Caco-2 (cell line): Measurements from ENCODE around the gene TCL1A. TPM values are rescaled to one million over a fixed set of nuclear protein-coding genes. Genes with fewer than 3 reads are reported as not detected.

ENCODE experiments used
- BruUV-seq: library from RNA; stranded (reverse); fragments of 400-500 nt; replicated peaks from 2 replicates; lab custom pipeline; 2021; lab: Mats Ljungman, UMichigan
- CTCF ChIA-PET: fragments of 300-600 bp; sonication (Branson Sonifier 250); formaldehyde crosslinking; loops from one replicate; lab custom pipeline; 2022; ENCODE audit warnings: antibody characterized with exemption; lab: Charles Lee
- POLR2A ChIA-PET: fragments of 300-600 bp; sonication (Branson Sonifier 250); formaldehyde crosslinking; loops from one replicate; lab custom pipeline; 2022; ENCODE audit warnings: antibody characterized with exemption; lab: Charles Lee
- DNase-seq, 2 experiments: peaks; one replicate each; pipeline versions ENCODE4 v3.0.0 to v3.0.0-alpha.2; 2020 to 2022
- H3K27me3 ChIP-seq: replicated peaks from 2 replicates; pipeline ENCODE4 v1.6.0; 2011; ENCODE audit warnings: low read length; ENCODE audit not compliant: control insufficient read depth, insufficient read depth
- H3K36me3 ChIP-seq: 2 replicates; pipeline ENCODE4 v1.5.1; 2011; ENCODE audit warnings: low read length; ENCODE audit not compliant: control insufficient read depth, insufficient read depth
- H3K4me1 ChIP-seq: fragments of 250-450 bp; sonication (Bioruptor Pico); 2 replicates; pipeline ENCODE4 v1.5.1; 2020; ENCODE audit warnings: mild to moderate bottlenecking
- H3K4me3 ChIP-seq: 2 replicates; pipeline ENCODE4 v1.5.1; 2011; ENCODE audit warnings: low read depth, mild to moderate bottlenecking, control low read depth, low read length
- H3K9me3 ChIP-seq: fragments of 250-450 bp; sonication (Bioruptor Pico); 2 replicates; pipeline ENCODE4 v1.5.1; 2020; ENCODE audit warnings: mild to moderate bottlenecking, moderate library complexity
- H3K27ac Mint-ChIP-seq: one replicate; pipeline ENCODE4 v1.8.0; 2022; ENCODE audit warnings: mixed read lengths; ENCODE audit not compliant: unreplicated experiment
- H3K27me3 Mint-ChIP-seq: one replicate; pipeline ENCODE4 v1.8.0; 2022; ENCODE audit warnings: mixed read lengths; ENCODE audit not compliant: insufficient read depth, unreplicated experiment
- H3K36me3 Mint-ChIP-seq: one replicate; pipeline ENCODE4 v1.8.0; 2022; ENCODE audit warnings: mild to moderate bottlenecking, mixed read lengths; ENCODE audit not compliant: insufficient read depth, unreplicated experiment
- H3K4me1 Mint-ChIP-seq: one replicate; pipeline ENCODE4 v1.8.0; 2022; ENCODE audit warnings: low read depth, mixed read lengths; ENCODE audit not compliant: unreplicated experiment
- H3K4me3 Mint-ChIP-seq: one replicate; pipeline ENCODE4 v1.8.0; 2022; ENCODE audit warnings: mild to moderate bottlenecking, moderate library complexity, mixed read lengths; ENCODE audit not compliant: unreplicated experiment
- H3K9me3 Mint-ChIP-seq: one replicate; pipeline ENCODE4 v1.8.0; 2022; ENCODE audit warnings: mixed read lengths; ENCODE audit not compliant: unreplicated experiment
- intact Hi-C: fragments of 100-400 bp; cut with micrococcal nuclease; formaldehyde crosslinking; loops from one replicate; pipeline ENCODE4 v1.10.0; 2022; ENCODE audit not compliant: unreplicated experiment
- total RNA-seq: library from RNA; stranded (reverse); gene quantifications from 2 replicates; pipeline ENCODE4 v1.2.3, GENCODE V29; 2022
- TF ChIP-seq, protein P1 (sequence below), 2 experiments: fragments of 200-600 bp in 1 of 2; IDR thresholded peaks; 1 replicate in 1 of 2; 2 replicates in 1 of 2; pipeline versions ENCODE4 v1.5.1 to v1.8.0; 2011 to 2022; ENCODE audit warnings: antibody characterized with exemption in 1 of 2, control low read depth in 1 of 2, inconsistent platforms in 1 of 2, low read depth in 1 of 2, low read length in 1 of 2, mild to moderate bottlenecking in 1 of 2, moderate library complexity in 1 of 2; ENCODE audit not compliant: insufficient read depth in 1 of 2, severe bottlenecking in 1 of 2, unreplicated experiment in 1 of 2

TCL1A gene
- total RNA-seq, 1 experiment from 2014 or later: not detected

- Histone ChIP-seq H3K4me1 (no peaks in the 10 kb centered on the region), H3K9me3 (no peaks in the 10 kb centered on the region), H3K36me3 (no peaks in the 10 kb centered on the region), H3K27me3 (no peaks in the 10 kb centered on the region; the same call in none of the 2 replicates), H3K4me3 (no peak overlapping the region)
- H3K4me3 Mint-ChIP-seq: no peak overlapping the region
- H3K9me3 Mint-ChIP-seq: no peaks in the 10 kb centered on the region
- BruUV-seq: no TSS peak
- POLR2A ChIA-PET: no interaction called here
- no peak for DNase-seq
- no peak overlapping the region for H3K27ac Mint-ChIP-seq
- H3K27me3 Mint-ChIP-seq: peaks cover 27% of the 10 kb centered on the region
- TF ChIP-seq, protein P1, sequence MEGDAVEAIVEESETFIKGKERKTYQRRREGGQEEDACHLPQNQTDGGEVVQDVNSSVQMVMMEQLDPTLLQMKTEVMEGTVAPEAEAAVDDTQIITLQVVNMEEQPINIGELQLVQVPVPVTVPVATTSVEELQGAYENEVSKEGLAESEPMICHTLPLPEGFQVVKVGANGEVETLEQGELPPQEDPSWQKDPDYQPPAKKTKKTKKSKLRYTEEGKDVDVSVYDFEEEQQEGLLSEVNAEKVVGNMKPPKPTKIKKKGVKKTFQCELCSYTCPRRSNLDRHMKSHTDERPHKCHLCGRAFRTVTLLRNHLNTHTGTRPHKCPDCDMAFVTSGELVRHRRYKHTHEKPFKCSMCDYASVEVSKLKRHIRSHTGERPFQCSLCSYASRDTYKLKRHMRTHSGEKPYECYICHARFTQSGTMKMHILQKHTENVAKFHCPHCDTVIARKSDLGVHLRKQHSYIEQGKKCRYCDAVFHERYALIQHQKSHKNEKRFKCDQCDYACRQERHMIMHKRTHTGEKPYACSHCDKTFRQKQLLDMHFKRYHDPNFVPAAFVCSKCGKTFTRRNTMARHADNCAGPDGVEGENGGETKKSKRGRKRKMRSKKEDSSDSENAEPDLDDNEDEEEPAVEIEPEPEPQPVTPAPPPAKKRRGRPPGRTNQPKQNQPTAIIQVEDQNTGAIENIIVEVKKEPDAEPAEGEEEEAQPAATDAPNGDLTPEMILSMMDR (IDR thresholded peaks at IDR 0.05; ENCODE audit: insufficient read depth in 1 of 2, low read depth in 1 of 2, low read length in 1 of 2, severe bottlenecking in 1 of 2, unreplicated experiment in 1 of 2): no peak
- intact Hi-C loops: no loop called here
- H3K36me3 Mint-ChIP-seq: no peaks in the 10 kb centered on the region
- CTCF ChIA-PET: no interaction called here
- no peaks in the 10 kb centered on the region for H3K4me1 Mint-ChIP-seq
Measured at GRCh38 chr14:95698287-95698686, 15.6 kb downstream of the TCL1A start.

GRCh38 chr14:95697764-95698163 lies 16.2 kb downstream of the TCL1A start:
- no peaks in the 10 kb centered on the region for H3K4me1 ChIP-seq
- POLR2A ChIA-PET: no interaction called here
- DNase-seq: no peak
- no peaks in the 10 kb centered on the region for H3K9me3 ChIP-seq
- intact Hi-C loops: no loop called here
- BruUV-seq: no TSS peak
- Mint-ChIP-seq H3K27ac (no peak overlapping the region), H3K27me3 (peaks cover 25% of the 10 kb centered on the region), H3K36me3 (no peaks in the 10 kb centered on the region), H3K4me1 (no peaks in the 10 kb centered on the region), H3K9me3 (no peaks in the 10 kb centered on the region), H3K4me3 (no peak overlapping the region)
- CTCF ChIA-PET: no interaction called here
- no peaks in the 10 kb centered on the region; the same call in none of the 2 replicates for H3K27me3 ChIP-seq
- no peak overlapping the region for H3K4me3 ChIP-seq
- TF ChIP-seq, protein P1 (IDR thresholded peaks at IDR 0.05; ENCODE audit: insufficient read depth in 1 of 2, low read depth in 1 of 2, low read length in 1 of 2, severe bottlenecking in 1 of 2, unreplicated experiment in 1 of 2): no peak
- H3K36me3 ChIP-seq: no peaks in the 10 kb centered on the region

GRCh38 chr14:95696741-95697140 lies 17.2 kb downstream of the TCL1A start:
- TF ChIP-seq, protein P1 (IDR thresholded peaks at IDR 0.05; ENCODE audit: insufficient read depth in 1 of 2, low read depth in 1 of 2, low read length in 1 of 2, severe bottlenecking in 1 of 2, unreplicated experiment in 1 of 2): no peak
- Histone ChIP-seq H3K9me3 (no peaks in the 10 kb centered on the region), H3K4me1 (no peaks in the 10 kb centered on the region), H3K36me3 (no peaks in the 10 kb centered on the region), H3K27me3 (no peaks in the 10 kb centered on the region; the same call in none of the 2 replicates), H3K4me3 (no peak overlapping the region)
- DNase-seq: no peak
- Mint-ChIP-seq H3K36me3 (no peaks in the 10 kb centered on the region), H3K4me3 (no peak overlapping the region), H3K27ac (no peak overlapping the region), H3K9me3 (no peaks in the 10 kb centered on the region), H3K27me3 (peaks cover 26% of the 10 kb centered on the region), H3K4me1 (no peaks in the 10 kb centered on the region)
- POLR2A ChIA-PET: no interaction called here
- CTCF ChIA-PET: no interaction called here
- BruUV-seq: no TSS peak
- intact Hi-C loops: no loop called here
